Upper lobe of right lung (tissue), 1 donor: Measurements from ENCODE around the gene FTH1. TPM values are rescaled to one million over a fixed set of nuclear protein-coding genes. Genes with fewer than 3 reads are reported as not detected.
A peak's percentile ranks its signal among the peaks of the same experiment; 100 is the strongest.

ENCODE experiments used
- ATAC-seq: fragments of 200-7000 bp; cut with Tn5 transposase; one replicate; pipeline ENCODE4 v1.9.1; 2020; ENCODE audit warnings: mild to moderate bottlenecking, moderate library complexity
- DNase-seq: peaks from one replicate; pipeline ENCODE4 v3.0.0-alpha.2; 2020
- H3K27ac ChIP-seq: fragments of 200-600 bp; one replicate; pipeline ENCODE4 v1.8.0; 2022
- H3K27me3 ChIP-seq: fragments of 200-600 bp; one replicate; pipeline ENCODE4 v1.8.0; 2022; ENCODE audit warnings: mild to moderate bottlenecking
- H3K36me3 ChIP-seq: fragments of 200-600 bp; one replicate; pipeline ENCODE4 v1.8.0; 2022
- H3K4me1 ChIP-seq: fragments of 200-600 bp; one replicate; pipeline ENCODE4 v1.8.0; 2022
- H3K4me3 ChIP-seq: fragments of 200-600 bp; one replicate; pipeline ENCODE4 v1.8.0; 2022; ENCODE audit warnings: mild to moderate bottlenecking
- H3K9me3 ChIP-seq: fragments of 200-600 bp; one replicate; pipeline ENCODE4 v1.8.0; 2022
- CTCF ChIP-seq: fragments of 200-600 bp; IDR thresholded peaks from one replicate; pipeline ENCODE4 v1.8.0; 2022; ENCODE audit warnings: antibody characterized with exemption
- intact Hi-C: fragments of 100-400 bp; cut with DNase I; formaldehyde crosslinking; loops from one replicate; pipeline ENCODE4 v1.11.0; 2022
- total RNA-seq: library from RNA; stranded (reverse); fragmentation: NEBNext Ultra II Directional; extraction: Animal tissue kit (Norgen Biotek cat#: 25700); gene quantifications from one replicate; pipeline ENCODE4 v1.2.1, GENCODE V29; 2021
- donor health status: DM: no; HTN: yes; CAD: no; lungs with severe emphysema.

The FTH1 gene
- total RNA-seq, 1 donor from 2014 or later = 4,022 TPM

- Histone ChIP-seq H3K27me3 (no peaks in the 10 kb centered on the region), H3K4me1 (peaks cover 22% of the 10 kb centered on the region), H3K9me3 (no peaks in the 10 kb centered on the region), H3K36me3 (peaks cover 10% of the 10 kb centered on the region), H3K27ac (no peak overlapping the region), H3K4me3 (no peak overlapping the region)
- TF ChIP-seq CTCF = no peak
- no peak for ATAC-seq
- DNase-seq = no peak
- intact Hi-C loops = no loop called here
Measured at GRCh38 chr11:61958590-61958989, 8.8 kb downstream of the FTH1 start.

- TF ChIP-seq CTCF = no peak
- H3K27me3 ChIP-seq = no peaks in the 10 kb centered on the region
- ATAC-seq (no peak), DNase-seq (peak; percentile 38)
- peaks cover 12% of the 10 kb centered on the region for H3K4me1 ChIP-seq
- H3K4me3 ChIP-seq = no peak overlapping the region
- no peaks in the 10 kb centered on the region for H3K9me3 ChIP-seq
- H3K27ac ChIP-seq = no peak overlapping the region
- intact Hi-C loops = no loop called here
- H3K36me3 ChIP-seq = peaks cover 5% of the 10 kb centered on the region
Measured at GRCh38 chr11:61957021-61957770, 10.2 kb downstream of the FTH1 start.

GRCh38 chr11:61956191-61957020, 11.0 kb downstream of the FTH1 start:
- intact Hi-C loops = no loop called here
- peak overlapping the region; percentile 90 for H3K27ac ChIP-seq
- no peaks in the 10 kb centered on the region for H3K27me3 ChIP-seq
- no peaks in the 10 kb centered on the region for H3K9me3 ChIP-seq
- DNase-seq (peak; percentile 58), ATAC-seq (no peak)
- TF ChIP-seq CTCF = no peak
- peak overlapping the region; percentile 51 for H3K4me3 ChIP-seq
- peaks cover 5% of the 10 kb centered on the region for H3K36me3 ChIP-seq
- H3K4me1 ChIP-seq = peaks cover 12% of the 10 kb centered on the region

- H3K4me3 ChIP-seq = peak overlapping the region; percentile 51
- DNase-seq = peak; percentile 81
- TF ChIP-seq CTCF = no peak
- ATAC-seq = peak; percentile 69
- peaks cover 5% of the 10 kb centered on the region for H3K36me3 ChIP-seq
- H3K27me3 ChIP-seq = no peaks in the 10 kb centered on the region
- peak overlapping the region; percentile 90 for H3K27ac ChIP-seq
- peaks cover 12% of the 10 kb centered on the region for H3K4me1 ChIP-seq
- no peaks in the 10 kb centered on the region for H3K9me3 ChIP-seq
- intact Hi-C loops = no loop called here
Measured at GRCh38 chr11:61955422-61956135, 11.9 kb downstream of the FTH1 start.

GRCh38 chr11:61954851-61955421, 12.5 kb downstream of the FTH1 start:
- intact Hi-C loops = no loop called here
- peak; percentile 12 for TF ChIP-seq CTCF
- DNase-seq (peak; percentile 86), ATAC-seq (peak; percentile 87)
- peaks cover 2% of the 10 kb centered on the region for H3K36me3 ChIP-seq
- peak overlapping the region; percentile 90 for H3K27ac ChIP-seq
- peaks cover 12% of the 10 kb centered on the region for H3K4me1 ChIP-seq
- H3K9me3 ChIP-seq = no peaks in the 10 kb centered on the region
- no peaks in the 10 kb centered on the region for H3K27me3 ChIP-seq
- peak overlapping the region; percentile 51 for H3K4me3 ChIP-seq
